Spleen (tissue), 7 donors: ENCODE data around the gene FAM9C.

ENCODE experiments used
- POLR2A ChIP-seq, 3 donors: fragments of 450-650 bp; IDR thresholded peaks; one replicate each; pipeline ENCODE4 v1.5.1; 2017; ENCODE audit warnings: antibody characterized with exemption in 3 of 3, mild to moderate bottlenecking in 1 of 3
- POLR2AphosphoS5 ChIP-seq, 3 donors: sonication (generic); formaldehyde crosslinking; IDR thresholded peaks; one replicate each; pipeline ENCODE4 v1.5.1; 2017; ENCODE audit warnings: antibody characterized with exemption in 3 of 3
- TF ChIP-seq, protein P1 (sequence below), 11 experiments: fragments of 200-600 bp in 7 of 11; fragments of 450-650 bp in 4 of 11; sonication (generic) in 4 of 11; IDR thresholded peaks in 8 of 11; conservative IDR thresholded peaks in 3 of 11; 1 replicate in 7 of 11; 2 replicates in 4 of 11; pipeline versions ENCODE4 v1.4.0 to v1.8.0; 2016 to 2021; ENCODE audit warnings: antibody characterized with exemption in 11 of 11, inconsistent platforms in 4 of 11, mild to moderate bottlenecking in 1 of 11
- donor health status: DM: no; HTN: no; CAD: no; lungs with moderate emphysema.
- donor health status: DM: no; HTN: no; CAD: no.
- donor health status: DM: no; HTN: no; CAD: no.

DNA sequence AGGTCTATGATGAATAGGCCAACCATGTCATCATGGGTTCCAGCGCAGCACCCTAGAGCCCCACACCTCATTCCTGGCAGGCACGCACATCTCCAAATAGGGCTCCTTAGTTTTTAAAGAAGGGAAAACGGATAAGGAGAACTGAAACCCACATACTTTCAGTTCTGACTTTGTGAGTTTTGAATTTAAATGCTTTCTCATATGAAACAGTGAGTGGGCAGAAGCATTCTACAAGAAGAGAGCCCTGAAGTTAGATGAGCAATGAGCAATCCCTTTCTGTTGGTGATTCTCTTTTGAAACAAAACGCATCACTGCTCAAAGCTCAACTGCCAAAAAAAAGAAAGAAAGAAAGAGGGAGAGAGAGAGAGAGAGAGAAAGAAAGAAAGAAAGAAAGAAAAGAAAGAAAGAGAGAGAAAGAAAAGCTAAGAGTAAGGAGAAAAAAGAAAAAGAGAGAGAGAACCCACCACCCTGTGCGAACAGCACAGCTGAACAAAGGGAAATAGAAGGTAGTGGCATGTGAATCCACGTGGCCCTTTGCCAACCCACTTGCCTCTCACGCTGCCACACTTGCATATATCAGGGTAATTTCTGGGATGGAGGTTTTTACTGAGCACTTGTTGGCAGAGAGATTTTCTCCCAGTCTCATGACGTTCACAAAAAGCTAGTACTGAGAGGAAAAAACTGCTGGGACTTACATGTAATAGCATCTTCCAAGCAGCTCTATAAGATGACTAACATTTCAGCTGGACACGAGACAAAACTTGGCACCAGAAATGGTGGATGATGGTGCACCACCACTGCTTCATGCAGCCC lies 38.6 kb downstream of the FAM9C start:
- TF ChIP-seq, protein P1, sequence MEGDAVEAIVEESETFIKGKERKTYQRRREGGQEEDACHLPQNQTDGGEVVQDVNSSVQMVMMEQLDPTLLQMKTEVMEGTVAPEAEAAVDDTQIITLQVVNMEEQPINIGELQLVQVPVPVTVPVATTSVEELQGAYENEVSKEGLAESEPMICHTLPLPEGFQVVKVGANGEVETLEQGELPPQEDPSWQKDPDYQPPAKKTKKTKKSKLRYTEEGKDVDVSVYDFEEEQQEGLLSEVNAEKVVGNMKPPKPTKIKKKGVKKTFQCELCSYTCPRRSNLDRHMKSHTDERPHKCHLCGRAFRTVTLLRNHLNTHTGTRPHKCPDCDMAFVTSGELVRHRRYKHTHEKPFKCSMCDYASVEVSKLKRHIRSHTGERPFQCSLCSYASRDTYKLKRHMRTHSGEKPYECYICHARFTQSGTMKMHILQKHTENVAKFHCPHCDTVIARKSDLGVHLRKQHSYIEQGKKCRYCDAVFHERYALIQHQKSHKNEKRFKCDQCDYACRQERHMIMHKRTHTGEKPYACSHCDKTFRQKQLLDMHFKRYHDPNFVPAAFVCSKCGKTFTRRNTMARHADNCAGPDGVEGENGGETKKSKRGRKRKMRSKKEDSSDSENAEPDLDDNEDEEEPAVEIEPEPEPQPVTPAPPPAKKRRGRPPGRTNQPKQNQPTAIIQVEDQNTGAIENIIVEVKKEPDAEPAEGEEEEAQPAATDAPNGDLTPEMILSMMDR (IDR thresholded peaks at IDR 0.05 in 8 of 11, conservative IDR thresholded peaks at IDR 0.05 in 3 of 11), result no peak
- TF ChIP-seq POLR2AphosphoS5 (IDR thresholded peaks at IDR 0.05), result no peak
- TF ChIP-seq POLR2A (IDR thresholded peaks at IDR 0.05), result no peak
